GM18868 (cell line): ENCODE results near the gene SDF2.
A peak's percentile ranks its signal among the peaks of the same experiment; 100 is the strongest.

Experiments used
- ATAC-seq: cut with Tn5 transposase; IDR thresholded peaks from one replicate; pipeline ENCODE4 v1.9.1; 2021; ENCODE audit warnings: mild to moderate bottlenecking, moderate library complexity; ENCODE audit not compliant: unreplicated experiment

Gene SDF2, protein sequence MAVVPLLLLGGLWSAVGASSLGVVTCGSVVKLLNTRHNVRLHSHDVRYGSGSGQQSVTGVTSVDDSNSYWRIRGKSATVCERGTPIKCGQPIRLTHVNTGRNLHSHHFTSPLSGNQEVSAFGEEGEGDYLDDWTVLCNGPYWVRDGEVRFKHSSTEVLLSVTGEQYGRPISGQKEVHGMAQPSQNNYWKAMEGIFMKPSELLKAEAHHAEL

DNA sequence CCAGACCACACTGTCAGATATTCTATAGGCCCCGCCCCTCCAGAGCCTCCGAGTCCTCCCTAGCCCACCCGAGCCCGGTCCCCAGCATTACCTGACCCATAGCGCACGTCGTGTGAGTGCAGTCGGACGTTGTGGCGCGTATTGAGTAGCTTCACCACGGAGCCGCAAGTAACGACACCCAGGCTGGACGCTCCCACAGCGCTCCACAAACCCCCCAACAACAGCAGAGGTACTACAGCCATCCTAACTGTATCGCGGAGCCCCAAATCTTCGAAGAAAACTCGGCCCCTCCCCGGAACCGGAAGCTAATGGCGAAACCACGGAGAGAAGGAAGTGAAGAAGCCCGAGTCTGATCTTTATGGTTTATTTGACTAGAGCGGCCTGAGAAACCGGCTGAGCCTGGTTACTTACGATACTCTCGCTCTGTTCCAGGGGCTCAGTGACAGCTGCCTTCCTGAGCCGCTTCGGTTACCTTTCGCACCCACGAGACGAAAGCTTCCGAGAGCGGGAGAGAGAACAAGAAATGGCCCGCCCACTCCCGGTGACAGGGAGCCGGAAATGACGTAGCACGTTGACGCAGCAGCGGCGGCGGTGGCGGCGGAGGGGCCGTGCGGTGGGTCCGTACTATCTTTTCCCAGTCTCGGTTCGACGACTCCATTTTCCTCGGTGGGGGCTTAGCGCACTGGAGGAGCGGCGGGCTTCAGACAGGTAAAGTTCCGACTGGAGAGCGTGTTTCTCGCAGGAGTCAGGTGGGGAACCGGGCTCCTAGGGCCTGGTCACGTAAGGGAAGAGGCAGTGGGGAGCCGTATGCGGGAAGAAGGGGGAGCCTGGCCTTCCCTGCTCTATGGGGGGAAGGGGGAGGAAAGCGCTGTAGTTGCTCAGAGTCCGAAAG is at the start of gene SDF2, which contains the start of gene SUPT6H:
Gene SDF2, minus strand, starts transcription at position 272 of the 892 bp plus-strand sequence. Its CDS starts 30 bp downstream, at position 242.
Gene SUPT6H, plus strand, starts transcription at position 571 of the 892 bp plus-strand sequence. CDS start 11,197 bp downstream, outside the sequence.
- peak; percentile 83 for ATAC-seq

DNA sequence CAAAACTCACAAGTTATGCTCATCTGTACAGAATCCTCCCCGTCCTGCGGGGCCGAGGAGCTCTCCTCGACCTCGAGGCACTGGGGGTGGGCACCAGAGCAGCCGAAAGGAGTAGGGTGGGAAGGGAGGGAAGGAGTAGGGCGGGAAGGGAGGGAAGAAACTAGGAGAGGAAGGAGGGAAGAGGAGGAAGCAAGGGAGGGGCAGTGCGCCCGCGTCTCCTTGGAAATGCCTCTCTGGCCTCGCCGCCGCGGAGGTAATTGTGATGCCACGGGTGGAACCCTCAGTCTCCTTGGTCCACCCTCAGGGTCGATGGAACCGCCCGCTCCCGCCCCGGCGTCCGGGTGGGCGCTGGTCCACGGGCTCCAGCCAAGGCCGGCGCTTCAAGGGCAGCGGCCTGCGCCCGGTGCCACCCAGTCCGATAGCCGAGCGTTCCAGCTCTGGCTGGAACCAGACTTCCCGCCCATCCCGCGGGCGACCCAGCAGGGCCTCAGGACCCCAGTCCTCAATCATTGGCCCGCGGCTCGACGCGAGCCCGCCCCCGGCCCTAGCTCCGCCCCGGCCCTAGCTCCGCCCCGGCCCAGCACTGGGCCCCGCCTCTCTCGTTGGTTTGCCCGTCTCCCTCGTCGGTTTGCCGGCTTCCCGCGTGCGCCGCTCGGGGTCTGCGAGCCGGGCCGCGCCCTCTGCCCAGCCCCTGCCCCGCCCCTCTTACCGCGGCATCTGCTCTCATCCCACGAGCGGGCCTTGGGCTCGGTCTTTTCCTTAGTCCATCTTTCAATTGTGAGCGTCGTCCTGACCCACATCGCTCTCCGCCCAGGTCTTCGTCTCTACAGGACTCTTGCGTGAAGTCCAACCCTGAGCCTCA is 49.4 kb upstream of the SDF2 start:
- peak; percentile 85 for ATAC-seq

DNA sequence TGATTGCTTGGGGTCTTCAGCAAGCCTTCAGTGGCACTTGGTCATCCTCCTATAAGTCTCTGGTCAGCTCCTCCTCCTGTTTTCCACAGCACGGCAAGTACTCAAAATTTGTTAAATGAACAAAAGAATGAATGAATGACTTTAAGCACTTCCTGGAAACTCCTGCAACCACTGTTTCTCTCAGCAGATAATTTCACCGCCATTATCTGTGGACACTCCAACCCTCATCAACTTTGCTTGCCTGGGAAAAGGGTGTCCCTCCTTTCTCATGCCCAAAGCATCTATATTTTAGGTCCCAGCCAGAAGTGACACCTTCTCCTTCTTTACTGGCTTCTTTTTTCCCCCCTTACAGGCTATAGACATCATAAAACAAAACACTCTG is 45.6 kb upstream of the SDF2 start:
- ATAC-seq = no peak

DNA sequence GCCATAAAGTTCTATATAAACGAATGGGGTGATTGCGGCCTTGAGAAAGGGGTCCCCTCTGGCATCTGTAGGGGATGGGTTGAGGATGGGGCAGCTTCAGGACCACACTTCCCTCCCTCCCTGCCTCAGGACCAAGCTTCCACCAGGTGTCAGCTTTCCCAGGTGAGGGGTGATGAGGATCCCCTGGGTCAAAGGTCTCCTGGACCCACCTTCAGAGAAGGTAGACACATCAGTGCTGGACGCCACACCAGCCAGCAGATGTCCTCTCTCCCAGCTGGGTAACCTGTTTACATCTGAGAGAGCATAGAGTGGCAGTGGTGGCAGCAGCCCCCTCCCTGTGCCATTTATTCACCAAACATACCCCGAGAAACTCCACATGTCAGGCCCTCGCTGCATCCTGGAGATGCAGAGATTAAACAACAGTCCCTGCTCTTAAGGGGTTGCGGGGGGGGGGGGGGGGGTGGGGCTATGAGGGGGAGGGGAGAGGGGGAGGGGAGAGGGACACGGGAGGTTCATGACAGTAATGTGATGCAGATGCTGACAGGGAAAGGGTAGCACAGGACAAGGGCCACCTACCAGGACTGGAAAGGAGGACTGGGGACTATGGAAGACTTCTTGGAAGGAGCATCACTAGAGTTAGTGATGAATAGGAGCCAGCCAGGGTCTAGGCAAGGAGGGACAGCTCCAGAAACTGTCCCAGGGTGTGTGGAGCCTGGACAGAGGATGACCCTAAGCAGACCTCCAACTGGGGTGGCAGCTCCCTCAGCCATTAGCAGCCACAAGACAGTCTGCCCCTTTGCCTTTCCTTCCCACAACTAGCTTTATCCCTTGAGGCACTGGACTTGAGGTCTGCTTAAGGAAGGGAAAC is 45.0 kb upstream of the SDF2 start:
- no peak for ATAC-seq

DNA sequence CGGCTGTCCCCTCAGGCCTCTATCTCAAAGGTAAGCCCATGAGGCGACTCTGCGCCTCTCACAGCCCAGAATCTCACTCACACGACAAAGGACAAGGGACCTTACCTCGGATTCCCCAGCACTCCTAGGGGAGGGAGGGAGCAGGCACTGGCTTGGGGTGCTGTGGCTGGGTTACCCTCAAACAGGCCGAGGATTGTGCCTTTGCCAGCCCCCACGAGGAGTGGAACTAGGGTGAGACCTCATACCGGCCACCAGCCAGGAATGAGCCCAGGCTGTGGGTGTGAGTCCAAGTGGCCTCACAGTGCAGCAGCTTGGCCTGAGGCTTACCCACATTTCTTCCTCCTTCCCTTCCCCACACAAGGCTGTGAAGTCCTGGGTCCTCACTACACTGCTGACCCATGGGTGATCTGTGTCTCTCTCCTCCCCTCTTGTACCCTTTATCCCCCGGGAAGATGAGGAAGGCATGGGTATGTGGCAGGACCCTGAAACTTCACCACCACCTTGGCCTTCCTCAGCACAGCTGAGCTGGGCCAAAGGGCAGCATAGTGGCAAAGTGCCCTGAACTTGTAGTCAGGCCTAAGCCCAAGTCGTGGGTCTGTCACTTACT is 44.1 kb upstream of the SDF2 start:
- no peak for ATAC-seq

DNA sequence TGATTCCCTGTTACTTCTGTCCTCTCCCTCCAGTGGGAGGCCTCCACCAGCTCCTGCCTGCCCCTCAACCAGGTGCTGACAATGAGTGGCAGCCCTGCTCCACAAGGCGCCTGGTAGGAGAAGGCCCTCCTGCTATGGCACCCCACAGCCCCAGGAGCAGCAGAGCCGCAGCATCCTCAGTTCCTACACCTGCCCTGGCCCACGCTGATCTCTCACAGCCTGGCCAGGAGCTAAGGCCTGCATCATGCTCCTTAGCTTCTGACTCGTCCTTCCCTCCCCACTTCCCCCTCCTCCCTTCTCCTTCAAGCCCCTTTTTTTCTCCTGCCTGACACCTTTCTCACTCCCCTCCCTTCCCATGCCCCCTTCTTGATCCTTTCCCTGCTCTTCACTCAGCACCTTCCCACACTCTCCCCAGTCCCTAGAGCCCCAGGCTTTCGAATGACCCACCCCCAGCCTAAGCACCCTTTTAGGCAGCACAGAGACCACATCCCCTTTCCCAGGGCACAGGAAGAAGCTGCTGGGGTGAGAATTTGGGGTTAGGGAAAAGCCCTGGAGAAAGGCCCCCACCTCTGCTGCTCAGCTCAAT is 43.5 kb upstream of the SDF2 start:
- no peak for ATAC-seq

DNA sequence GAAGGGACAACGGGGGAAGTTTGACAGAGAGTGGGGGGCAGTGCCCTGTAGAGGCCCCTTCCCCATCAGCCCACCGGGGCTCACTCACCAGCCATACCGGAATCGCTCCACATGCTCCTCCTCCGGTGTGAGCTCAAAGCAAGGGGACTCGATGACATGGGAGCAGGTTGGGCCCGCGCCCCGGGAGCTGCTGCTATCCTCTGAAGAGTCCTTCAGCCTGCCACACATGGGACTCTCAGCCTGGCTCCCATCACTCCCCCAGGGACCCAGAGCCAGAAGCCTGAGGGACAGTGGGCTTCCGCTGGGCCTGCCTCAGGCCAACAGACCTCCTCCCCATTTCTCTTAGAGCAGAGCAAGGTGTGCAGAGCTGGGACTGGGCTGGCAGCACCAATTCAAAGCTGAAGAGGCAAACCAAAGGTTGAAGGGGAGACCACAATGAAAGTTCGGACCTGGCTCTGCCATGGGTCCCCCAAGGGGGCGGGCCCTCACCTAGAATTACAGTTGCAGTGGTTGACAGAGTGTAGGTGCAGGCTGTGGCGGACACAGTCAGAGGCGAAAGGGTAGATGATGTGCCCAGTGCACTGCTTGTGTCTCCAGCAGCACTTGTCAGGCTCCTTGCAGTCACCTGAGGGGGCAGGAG is 42.6 kb upstream of the SDF2 start:
- ATAC-seq = no peak

DNA sequence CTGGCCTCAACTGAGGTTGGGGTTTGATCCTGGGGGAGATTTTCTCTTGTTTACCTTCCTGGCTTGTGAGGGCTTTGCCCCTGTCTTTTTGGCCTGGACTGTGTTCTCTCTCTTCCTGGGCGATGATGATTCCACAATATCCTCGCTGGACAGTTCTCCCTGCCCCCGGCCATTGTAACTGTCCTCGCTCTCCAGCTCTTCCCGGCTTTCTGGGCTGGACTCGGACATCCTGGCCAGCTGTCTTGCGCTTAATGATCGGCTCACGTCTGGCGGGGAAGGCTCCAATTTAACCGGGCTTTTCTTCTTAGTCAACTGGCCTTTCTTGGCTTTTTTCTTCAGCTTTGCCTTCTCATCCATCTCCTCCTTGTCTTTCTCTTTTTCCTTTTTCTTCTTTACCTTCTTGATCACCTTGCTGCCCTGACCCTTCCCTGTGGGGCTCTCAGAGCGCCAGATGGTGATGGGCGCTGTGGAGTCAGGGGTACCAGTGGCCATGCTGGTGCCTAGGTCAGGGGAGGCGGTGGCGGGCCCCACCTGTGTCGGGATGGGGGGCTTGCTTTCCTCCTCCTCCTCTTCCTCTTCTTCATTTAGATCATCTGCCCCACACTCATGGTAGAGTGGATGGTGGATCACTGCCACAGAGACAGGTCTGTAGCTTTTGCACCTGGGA is 42.0 kb upstream of the SDF2 start:
- ATAC-seq = no peak

DNA sequence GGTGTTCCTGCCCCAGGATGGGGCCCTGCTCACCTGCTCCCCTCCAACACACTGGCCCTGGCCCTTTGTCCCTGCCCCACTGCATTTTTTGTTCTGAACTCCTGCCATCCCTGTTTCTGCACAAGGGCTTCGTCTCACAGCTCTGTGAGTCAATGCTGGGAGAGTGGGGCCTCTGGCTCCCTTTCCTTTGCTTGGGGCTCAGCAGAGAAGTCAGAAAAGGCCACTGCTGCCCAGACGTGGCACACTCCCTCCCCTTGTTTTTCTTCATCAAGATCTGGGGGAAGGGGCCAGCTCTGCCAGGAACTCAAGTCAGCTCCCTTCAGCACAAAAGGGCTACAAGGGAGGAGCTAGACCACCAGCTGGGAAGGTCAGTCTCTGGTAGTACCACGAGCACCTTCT is 41.0 kb upstream of the SDF2 start:
- ATAC-seq = no peak

DNA sequence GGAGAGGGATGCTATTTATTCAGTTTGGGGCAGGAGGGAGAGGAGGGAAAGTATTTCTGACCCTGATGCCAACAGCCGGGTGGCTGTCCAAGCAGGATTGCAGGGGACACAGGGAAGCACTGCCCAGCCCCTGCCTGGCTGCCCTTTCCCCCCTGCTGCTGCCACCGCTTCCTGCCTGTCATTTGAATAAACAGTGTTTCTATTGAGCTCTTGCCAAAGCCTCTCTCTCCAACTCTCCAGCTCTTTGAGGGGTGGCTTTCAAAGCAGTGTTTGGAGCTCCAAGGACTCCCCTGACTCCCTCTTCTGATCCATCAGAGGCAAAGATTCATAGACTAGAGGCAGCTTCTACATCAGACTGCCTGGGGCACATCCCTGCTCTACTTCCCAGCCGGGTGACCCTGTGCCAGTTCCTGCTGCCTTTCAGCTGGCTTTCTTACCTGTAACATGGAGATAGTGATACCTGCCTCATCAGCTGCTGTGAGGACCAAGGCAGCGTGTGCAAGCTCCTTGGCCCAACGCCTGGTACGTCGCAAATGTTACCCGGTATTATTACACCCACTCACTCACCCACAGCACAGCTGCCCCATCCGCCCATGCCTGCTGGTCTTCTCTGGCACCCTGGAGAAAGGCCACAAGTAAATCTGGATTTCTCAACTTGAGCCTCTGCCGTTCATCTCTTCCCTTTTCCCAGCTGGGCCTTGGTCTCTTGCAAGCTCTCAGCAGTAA is 40.5 kb upstream of the SDF2 start:
- no peak for ATAC-seq

DNA sequence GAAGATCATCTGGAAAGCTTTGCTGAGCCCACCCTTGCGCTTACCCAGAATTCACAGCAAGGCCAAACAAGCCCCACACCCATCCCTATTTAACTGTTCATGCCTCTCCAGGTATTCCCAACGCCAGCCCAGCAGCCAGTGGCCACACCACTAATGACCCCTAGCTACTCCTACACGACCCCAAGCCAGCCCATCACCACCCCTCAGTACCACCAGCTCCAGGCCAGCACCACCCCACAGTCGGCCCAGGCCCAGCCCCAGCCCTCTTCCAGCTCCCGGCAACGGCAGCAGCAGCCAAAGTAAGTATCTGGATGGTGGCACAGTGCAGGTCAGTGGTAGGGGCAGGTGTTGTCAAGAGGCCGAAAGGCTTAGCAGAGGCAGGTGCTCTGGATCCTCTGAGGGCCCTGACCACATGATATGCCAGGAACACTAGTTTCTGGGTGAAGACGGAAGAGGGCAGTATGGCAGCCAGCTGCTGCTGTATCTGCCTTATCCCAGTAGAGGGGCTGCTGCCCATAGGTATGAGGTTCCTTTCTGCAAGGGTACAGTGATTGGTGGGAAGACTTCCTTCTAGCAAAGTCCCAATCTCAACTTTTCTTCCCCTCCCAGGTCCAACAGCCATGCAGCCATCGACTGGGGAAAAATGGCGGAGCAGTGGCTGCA is 39.3 kb upstream of the SDF2 start:
- ATAC-seq = no peak

DNA sequence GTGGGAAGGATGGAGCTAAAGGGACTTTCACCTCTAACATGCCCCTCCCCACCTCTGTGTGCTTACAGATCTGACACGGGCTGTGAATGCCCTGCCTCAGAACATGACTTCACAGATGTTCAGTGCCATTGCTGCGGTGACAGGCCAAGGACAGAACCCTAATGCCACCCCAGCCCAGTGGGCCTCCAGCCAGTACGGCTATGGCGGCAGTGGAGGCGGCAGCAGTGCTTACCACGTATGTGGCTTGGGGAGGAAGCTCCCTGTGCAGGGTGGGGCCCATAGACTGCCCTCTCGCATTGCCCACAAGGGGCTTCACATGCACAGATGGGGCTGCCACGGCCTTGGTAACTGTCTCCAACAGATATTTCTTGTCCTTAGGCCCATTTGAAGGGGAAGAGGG is 38.6 kb upstream of the SDF2 start:
- no peak for ATAC-seq

DNA sequence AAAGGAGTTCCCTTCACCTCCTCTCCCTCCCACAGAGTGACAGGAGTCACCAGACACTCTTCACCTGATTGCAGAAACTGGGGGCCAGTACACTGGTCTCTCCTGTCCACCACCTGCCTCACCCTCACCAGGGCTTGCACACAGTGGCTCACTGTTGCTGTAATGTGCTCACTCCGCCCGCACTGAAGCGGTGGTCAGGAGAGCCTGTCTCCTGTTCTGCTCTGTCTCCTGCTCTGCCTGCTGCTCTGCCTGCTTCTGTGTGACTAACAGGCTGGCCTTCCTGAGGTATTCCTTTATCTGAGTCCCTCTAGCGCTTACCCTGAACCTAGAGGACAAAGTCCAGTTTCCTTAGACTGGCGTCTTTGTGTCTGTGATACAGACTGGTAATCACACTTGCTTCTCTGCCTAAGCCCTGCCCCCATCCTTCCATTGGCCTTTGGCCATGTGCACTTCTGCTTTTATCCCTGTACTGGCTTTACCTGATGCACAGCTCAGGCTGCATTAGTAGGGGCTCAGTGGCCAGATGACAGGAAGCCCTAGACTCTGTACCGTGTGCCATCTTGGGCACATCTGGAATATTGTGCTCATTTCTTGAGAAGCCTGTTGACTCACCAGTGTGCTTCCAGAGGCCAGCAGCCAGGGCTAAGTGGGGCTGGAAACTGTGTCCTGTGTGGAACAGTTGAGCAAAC is 36.7 kb upstream of the SDF2 start:
- ATAC-seq = no peak

DNA sequence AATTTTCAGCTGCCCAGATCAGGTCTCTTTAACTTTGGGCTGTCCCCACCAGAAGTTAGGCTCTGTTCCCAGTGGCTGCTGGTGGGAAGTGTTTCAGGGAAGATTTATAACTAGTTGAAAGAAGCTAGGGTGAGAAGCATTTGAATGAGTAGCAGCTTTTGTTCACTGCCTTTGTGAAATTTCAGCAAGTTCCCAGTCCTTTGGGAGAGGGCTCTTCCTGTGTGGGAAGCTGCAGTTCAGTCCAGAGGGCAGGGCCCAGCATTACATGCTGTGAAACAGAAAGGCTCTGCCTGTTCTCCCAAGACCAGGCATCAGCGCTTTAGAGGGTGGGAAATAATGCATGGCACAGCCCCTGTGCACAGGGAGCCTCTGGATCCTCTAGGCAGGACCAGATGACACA is 32.2 kb upstream of the SDF2 start:
- no peak for ATAC-seq

DNA sequence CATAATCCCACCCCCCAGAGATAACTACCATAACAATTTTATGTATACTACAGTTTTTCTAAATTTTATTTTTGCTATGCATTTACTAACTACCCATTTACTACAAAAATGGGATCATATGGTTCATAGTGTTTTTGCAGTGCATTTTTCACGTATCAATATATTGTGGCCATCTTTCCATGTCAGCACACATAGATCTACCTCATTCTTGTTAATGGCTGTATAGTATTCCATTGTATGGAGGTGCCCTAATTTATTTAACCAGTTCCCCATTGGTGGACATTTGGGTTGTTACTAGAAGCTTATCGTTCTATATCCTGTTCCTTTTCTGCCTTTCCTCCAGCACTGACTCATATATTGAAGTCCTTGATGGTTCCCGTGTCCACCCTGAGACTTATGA is 27.3 kb upstream of the SDF2 start:
- no peak for ATAC-seq

DNA sequence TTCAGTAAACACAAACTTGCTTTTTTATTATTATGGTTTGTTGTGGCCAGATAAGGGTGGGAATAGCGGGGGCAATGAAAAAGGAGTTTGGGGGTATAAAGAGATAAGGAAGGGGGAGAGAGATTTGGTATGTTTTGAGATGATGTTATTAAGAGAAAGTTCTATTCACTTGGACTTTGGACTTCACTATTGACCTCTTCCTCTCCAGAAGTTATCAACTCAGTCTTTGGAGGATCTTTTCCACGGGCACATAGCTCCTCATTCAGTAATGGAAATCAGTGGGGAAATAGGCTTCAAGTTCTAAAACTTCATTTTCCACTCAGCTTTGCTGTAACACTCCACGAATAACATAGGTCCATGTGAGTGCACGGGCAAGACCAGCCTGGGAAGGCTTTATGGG is 26.8 kb upstream of the SDF2 start:
- no peak for ATAC-seq

DNA sequence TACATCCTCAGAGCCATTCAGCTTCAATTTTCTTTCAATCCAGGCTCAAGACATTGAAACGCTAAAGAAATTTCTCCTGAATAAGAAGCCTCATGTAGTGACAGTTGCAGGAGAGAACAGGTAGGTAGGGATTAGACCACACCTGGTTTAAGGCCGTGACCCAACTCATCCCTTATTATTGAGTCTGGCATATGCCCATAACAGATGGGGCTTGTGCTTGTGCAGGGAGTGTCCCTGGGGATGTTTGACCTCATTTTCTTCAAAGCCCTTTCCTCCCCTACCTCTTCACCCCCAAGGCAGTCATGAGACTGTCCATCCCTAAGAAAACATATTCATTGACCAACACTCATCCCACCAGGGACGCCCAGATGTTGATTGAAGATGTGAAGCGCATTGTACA is 24.6 kb upstream of the SDF2 start:
- no peak for ATAC-seq
